Astrocyte (in vitro differentiated cells and primary cell): Measurements from ENCODE around the gene TMEM184C.

Source experiments
- CTCF ChIP-seq: IDR thresholded peaks from 2 replicates; pipeline ENCODE4 v1.5.1; 2011; ENCODE audit warnings: low read depth, mild to moderate bottlenecking, inconsistent platforms, low read length, moderate library complexity; ENCODE audit not compliant: insufficient read depth
- EZH2 ChIP-seq: IDR thresholded peaks from 2 replicates; pipeline ENCODE4 v1.6.1; 2012; ENCODE audit warnings: mild to moderate bottlenecking, low read length, inconsistent platforms; ENCODE audit not compliant: insufficient read depth

GRCh38 chr4:147578593-147578992 lies 38.6 kb upstream of the TMEM184C start:
- no peak for TF ChIP-seq CTCF
- no peak for TF ChIP-seq EZH2
